GM21786 (cell line): Measurements from ENCODE around the gene RAI1.

Source experiments
- ATAC-seq: cut with Tn5 transposase; IDR thresholded peaks from one replicate; pipeline ENCODE4 v1.9.1; 2021; ENCODE audit not compliant: unreplicated experiment

The RAI1 gene

DNA sequence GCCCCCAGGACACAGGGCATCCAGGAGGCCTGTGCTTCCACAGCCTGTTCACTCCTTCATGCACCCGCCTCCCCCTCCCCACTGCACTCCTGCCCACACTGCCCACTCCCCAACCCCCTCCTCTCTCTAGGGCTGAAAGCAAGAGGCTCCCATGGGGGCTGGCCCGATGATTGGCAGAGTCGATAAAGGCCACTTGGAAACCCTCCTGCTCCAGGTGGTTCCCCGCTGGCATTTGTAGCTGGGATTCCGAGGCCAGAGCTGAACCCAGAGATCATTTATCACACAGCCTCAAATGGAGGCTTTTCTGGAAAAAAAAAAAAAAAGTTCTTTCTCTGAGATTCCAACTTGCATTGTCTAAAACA is 81.5 kb downstream of the RAI1 start:
- no peak for ATAC-seq

DNA sequence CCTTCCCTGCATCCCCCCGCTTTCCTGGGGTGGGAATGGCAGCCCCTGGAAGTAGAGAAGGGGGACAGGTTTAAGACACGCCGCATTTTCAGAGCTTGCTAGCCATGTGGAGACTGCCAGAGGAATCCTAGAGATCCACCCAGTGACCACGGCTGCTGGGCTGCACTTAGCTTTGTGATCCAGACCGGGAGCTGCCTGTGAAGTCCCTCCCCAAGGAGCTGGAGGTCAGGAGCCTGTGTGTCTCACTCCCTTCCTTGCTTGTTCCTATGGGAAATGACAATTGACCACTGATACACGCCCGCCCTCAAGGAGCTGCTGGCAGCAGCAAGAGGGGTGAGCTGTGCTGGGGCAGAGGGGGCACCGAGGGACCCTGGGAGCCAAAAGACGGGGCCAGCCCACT is 81.9 kb downstream of the RAI1 start:
- no peak for ATAC-seq

DNA sequence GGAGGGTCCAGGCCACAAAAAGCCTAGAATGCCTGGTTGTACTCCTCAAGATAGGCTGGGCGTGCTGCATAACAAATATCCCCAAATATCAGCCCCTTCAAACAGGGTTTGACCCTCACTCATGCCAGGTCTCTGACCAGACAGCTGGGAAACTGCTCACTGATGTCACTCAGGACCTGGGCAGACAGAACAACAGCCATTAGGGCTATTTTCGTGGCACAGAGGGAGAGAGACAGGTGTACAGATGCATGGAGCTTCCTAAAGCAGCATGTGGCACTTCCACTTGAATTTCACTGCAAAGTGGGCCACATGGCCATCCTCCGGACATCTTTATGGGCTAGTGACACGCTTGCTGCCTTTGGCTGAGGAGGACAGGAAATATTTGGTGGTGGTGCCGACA is 82.5 kb downstream of the RAI1 start:
- no peak for ATAC-seq

DNA sequence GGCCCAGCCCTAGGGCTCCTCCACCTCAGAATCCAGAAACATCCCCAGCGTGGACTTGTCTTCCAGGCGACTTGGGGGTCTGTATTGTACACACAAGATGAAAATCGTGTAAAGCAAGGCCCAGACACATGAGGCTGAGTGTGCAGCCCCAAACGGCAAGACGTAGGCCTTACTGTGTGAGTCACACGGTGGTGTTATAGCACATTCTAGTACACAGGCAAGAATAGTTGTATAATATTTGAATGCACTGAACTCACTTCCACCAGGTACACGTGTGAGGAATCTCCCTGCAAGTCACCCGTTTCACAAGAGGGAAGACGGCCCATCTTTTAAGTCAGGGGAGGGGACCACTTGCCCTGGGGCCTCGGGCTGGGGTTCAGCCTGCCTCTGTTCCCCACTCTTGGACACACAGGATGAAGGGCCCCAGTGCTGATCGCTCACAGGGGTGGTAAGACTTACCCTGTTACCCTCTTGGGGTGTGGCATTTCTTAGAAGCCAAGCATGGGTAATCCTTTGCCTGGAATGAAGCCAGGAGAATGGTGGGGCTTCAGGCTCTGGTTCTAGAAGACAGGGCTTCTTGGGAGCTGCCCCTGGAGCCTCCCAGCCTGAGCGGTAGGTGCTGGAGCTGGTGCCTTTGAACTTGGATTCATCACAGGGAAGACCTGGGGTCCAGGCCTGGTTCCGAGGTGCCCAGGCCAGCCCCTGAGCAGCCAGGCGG is 84.3 kb downstream of the RAI1 start:
- ATAC-seq = no peak

DNA sequence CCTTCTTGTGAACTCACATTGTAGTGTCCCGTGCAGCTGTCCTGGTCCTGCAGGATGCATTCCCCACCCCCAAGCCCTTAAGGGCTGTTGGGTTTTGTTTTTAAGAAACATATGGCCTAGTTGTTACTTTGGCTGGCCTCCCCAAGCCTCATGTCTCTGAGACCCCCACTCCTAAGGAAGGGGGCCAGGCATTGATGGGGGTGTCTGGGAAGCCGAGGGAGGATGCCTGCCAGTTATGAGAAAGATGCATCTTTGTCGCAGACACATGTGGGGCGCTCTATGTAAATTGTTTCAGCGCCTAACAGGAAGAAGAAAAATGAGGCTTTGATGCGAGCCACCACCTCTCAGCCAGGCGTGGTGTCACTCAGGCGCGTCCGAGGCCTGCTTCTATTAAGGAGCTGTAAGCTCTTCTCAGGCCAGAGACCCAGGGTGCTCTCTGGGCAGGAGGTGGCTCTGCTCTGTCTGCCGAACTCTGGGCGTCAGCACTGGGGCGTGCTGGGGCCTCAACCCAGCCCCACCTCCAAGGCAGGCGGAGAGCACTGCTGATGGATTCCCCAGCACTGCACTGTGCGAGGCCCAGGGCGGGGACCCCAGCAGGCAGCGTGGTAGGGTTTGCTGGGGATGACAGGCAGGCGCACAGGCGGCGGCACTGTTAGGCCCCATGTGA is 85.0 kb downstream of the RAI1 start:
- peak; percentile 54 for ATAC-seq

DNA sequence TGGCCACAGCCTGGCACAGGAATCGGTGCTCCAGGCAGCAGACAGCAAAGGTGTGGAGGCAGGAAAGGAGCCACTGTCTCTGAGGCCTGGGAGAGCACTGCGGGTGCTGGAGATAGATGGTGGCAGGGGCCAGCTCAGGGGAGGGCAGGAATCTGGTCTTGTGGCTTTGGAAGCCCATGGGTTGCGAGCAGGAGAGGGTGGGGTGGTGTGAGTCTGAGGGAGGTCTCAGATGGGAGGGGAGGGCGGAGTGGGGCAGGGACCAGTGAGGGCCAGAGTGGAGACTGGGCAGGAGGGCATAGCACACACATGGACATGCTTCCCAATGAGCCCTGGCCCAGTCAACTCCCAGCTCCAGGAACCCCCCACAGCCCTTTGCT is 85.5 kb downstream of the RAI1 start:
- ATAC-seq = no peak

DNA sequence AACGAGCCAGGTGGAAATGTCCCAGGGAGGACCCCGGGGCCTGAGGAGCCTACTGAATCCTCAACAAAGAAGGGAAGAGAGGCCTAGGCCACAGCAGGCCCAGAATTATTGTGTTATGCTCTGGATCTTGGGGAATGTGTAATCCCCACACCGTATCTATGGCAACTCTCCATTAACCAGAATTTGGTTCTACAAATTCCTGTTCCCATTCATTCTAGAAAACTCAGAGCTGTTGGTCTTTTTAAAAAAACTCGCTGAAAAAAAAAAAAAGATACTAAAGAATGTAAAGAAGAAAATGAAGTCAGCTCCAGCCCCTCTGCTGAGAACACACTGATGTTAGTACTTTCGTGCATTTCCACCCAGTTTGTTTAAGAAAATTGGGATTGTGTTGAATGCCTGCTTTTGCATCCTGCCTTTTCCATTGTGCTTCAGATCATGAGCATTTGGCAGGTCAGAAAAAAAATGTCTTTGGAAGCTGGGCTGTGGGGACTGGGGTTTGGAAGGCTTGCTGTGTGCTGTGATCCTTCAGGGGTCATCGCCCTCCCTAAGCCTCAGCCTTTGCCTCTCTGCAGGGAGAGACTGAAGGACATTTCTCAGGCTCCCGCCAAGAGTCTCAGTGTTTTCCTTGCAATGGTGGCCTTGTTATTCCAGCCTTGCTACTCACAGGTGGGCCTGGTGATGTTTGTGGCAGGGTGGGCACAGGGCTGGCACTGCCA is 86.1 kb downstream of the RAI1 start:
- ATAC-seq = no peak

DNA sequence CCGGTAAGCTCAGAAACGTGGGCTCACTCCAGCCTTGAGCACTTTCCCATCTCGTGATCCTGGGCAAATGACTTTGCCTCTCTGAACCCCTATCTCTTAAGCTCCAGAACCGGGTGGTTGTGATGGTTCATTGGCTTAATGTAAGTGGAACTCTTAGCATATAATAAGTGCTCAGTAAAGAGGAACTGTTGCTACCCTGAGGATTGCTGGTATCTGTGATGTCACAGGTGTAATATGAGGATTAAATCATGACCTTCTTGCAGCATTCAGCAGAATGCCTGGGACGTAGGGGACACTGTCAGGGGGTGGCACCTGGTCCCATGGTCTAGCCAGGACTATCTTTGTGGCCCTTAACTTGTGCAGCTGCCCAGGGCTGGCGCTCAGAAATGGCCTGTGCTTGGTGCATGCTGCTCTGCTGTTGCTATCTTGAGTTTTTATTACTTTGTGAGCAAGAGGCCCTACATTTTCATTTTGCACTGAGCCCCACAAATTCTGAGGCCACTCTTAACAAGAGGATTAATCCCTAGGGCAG is 86.7 kb downstream of the RAI1 start:
- no peak for ATAC-seq

DNA sequence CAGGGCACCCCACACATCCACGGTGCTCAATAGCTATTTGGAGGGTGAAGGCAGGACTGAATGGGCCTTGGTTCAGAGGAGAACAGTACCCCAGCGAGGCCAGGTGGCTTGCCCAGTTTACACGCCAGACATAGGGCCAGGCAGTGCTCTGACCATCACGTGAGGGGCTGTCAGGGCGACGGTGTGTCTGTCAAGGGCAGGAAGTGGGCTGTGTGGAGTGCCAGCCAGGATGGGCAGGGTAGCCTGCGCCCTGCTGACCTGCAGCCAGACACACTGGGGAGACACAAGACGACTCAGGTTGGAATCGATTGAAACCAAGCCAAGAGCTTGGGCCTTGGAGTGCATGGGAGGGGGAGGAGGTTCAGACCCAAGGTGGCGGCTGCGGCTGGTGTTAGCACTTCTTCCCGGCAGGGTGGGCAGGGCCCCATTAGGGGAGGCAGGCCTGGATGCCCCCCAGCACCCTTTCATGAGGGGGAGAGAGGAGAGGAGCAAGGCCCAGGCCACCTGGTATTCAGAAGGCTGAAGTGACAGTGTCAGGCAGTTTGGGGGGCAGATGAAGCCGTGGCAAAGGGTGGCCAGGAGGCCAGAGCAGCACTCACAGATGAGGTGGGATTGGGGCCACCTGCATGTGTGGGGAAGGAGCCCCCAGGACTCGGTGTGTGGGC is 87.3 kb downstream of the RAI1 start:
- ATAC-seq = no peak

DNA sequence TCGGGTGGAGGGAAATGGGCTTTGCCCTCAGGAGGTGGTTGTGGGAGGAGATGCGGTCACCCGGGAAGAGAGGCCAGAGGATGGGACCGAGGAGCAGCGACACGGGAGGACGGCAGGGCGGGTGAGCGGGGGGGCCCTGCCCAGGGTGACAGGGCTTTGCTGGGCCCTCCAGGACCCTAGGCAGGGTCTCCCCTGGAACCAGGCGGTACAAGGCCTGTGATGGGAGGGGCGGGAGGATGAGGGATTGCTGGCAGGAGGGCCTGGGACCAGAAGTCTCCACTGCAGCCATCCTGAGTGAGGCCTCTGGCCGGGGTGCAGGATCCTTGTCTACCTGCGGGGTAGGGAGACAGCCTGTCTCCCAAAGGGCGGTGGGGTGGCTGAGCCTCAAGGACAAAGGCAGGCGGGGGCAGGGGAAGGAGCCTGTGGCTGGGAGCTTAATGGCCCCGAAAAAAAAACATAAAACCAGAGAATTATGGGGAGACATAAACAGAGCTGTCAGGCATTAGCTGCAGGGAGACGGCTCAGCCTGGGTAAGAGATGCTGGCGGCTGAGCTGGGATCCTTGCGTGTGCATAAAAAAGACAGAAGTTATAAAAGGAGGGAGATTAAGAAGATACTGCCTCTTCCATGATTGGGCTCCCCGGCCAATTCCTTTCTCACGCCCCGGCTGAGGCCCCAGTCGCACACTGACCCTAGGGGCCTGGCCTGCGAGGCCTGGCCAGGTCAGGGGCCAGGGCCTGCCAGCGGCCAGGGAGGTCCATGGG is 88.8 kb downstream of the RAI1 start:
- ATAC-seq = no peak

DNA sequence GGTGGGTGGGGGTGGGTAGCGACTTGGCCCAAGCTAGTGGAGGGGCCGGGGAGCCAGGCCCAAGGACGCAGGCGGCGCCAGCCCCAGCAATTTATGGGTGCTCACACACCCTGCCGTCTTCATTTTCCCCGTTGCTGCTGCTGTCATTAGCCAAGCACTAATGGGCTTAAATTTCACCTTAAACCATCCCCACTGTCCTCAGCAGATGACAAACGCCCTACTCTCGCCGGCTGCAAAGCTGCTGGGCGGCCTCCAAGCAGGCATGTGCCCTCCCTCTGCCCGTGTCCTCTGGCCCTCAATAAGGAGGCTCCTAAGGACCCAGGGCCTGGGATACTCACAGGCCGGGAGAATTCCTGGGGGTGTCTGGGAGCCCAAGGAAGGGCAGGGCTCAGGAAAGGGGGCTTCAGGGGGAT is 89.4 kb downstream of the RAI1 start:
- ATAC-seq = no peak

DNA sequence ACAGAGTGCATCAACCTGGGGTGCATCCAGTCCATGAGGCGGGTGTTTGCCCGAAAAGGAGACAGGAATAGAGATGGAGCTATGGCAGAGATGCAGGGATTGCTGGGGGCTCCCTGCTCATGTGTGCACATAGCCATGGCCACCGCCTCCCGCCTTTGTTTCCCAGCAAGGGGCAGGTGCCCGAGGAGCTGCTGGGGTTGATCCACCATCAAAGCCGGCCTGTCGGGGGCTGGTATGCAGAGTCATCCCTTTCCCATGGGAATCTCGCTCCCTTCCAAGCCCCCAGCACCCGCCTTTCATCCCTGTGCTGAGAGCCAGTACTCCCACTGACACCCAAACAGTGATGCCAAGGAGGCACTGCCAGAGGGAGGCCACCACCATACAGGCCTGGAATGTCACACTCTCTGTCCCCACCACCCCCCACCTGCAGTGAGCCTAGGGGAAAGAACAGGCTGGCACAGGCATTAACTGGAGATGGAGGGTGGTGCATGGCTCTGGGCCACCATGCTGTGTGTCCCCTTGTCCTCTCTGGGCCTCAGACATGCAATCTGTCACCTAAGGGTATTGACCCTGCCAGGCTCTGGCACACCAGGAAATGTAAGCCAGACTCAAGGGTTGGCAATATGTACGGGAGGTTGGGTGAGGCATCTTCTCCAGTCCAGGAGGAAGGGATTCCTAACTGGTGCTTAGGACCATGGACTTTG is 90.4 kb downstream of the RAI1 start:
- ATAC-seq = no peak

DNA sequence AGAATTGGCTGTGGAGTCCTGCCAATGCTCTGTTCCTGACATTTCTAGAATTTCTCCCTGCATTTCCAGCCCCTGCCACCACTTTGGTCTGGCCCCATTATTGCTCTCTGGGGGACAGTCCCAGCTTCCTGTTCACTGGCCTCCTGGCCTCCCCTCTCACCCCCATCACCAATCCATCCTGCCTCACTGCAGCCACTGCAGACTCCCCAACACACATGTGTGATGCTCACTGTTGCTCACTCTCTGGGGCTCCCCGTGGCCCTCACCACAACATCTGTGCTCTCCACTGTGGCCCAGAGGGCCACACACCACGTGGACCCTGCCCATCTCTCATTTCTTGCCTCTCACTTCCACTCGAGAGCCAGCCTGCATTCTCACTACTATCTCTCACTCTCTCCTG is 91.0 kb downstream of the RAI1 start:
- no peak for ATAC-seq

DNA sequence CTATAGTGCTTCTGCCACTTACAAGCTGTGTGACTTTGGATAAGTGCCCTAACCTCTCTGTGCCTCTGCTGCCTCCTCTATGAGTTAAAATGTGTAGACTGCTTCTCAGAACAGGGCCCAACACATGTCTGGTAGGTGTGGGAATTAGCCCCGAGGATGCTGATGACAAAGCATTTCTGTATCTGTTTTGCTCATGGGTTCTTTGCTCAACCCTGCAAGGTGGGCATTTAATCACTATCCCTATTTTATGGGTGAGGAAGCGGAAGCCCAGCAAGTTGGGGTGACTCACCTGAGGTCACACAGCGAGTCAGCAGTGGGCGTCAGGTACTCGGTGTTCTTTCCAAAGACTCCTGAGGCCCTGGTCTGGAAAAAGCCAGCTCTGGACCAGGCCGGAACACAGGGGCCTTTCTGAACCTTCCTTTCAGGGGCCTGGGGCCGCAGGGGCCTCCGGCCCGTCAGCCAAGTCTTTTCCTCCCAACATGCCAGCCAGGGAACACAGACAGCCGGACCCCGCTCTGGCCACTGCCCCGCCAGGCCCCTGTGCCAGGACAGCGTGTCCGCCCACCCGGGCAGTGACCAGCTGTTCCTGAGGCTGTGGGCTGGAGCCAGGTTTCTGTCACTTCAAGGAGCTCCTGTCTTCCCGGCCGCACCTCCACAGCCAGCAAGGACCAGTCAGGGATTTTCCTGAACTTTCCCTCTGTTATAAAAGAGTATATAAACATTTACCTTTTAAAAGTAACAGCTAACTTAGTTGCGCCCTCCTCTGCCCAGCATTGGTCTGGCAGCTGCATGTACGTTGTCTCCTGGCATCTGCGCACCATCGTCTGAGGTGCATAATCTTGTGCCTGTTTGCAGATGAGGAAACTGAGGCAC is 93.0 kb downstream of the RAI1 start:
- no peak for ATAC-seq

DNA sequence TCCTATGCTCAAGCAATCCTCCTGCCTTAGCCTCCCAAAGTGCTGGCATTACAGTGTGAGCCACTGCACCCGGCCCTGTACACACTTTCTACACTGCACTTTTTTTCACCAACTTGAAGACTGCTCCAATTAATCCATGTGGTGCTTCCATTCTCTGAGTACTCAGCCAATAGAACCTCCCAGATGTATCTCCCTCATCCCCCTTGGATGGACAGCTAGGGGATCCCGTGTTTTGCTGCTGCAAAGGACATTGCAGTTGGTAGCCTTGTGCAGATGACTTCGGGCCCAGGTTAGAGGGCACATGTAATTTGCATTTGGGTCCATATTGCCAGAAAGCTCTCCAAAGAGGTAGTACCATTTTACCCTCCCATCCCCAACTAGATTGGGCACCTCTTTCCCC is 95.6 kb downstream of the RAI1 start:
- no peak for ATAC-seq

DNA sequence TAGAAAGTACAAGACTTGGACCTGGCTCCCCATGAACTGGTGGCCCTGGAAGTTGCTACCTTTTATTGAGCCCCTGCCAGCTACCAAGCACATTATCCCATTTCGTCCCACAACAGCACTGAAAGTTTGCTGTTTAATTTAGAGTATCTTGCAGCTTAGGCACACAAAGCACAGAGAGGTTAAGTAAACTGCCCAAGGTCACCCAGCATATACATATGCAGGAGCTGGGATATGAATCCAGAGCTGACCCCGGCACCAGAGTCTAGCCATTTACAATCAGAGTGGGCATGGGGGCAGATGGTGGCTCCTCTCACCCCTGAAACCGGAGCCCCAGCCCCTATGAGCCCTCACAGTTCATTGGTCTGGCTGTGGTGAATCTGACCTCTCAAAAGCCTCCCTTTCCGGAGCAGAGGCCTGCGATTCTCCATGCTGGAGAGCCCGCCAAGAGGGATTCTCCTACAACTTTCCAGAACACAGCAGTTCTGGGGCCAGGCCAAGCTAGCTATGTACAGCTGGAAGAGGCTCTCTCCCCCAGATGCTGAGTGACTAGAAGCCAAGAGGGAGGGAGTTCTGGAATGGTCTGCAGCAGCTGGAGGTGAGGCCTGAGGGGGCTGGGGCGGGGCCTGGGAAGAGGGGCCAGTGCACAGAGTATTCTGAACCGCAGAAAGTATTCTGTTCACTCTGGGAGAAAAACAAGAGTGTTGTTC is 97.2 kb downstream of the RAI1 start:
- ATAC-seq = no peak

DNA sequence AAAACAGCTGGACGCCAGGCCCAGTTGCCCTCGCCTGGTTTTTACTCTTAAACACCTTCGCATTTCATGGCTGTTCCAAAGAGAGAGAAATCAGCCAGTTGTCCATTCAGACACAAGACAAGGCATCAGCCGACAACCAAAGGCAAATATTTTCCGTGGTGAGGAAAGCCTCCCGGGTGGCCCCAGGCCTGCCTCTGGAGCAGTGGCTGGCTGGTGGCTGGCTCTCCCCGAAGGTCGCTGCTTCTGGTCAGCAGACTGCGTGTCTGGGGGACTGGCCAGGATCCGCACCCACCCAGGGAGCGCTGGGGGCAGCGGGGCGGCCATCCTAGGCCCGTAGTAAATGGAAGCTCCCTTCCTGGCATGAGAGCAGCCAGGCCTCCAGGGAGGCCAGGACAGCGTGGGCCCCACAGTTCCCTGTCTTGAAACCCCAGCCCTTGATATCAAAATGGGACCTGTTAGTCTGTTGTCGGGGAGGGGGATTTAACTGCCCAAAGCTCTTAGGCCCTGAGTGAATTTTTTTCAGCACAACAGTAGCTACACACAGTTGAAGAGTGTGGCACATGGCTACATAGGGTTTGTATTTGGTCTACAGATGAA is 97.9 kb downstream of the RAI1 start:
- no peak for ATAC-seq

DNA sequence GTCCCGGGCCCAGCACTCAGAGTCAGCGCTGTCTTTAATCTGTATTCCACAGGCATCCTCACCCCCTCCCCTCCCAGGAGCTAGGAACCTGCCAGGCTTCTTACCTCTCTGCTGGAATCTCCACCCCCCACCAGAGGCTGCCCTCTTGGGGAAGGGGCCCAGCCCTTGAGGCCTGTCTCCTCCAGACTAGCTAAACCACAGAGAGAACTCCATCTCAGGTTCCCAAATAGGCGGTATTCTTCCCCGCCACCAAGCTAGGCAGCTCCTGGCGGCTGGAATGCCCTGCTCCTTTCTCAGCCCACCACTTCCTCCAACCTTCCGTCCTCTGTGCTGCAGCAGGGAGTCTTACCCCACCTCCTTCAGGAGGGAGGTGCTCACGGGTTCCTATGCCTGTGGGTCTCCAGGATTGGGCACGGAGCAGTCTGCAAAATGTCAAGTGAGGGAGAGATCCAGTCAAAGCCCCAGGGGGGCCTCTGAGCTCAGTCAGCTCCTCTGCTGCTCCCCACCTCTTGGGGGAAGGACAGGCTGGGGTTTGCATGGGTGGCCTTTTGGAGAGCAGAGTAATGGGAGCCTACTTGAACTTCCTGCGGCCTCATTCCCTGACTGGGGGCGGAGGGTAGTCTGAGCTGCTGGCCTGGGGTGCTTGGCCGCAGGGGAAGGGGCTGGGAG is 99.8 kb downstream of the RAI1 start:
- no peak for ATAC-seq
